Loucy (cell line): ENCODE measurements around the gene FOXO3.

Experiments used
- CTCF ChIP-seq: fragments of 200-600 bp; sonication (generic); conservative IDR thresholded peaks from 2 replicates; pipeline ENCODE4 v1.5.1; 2014; ENCODE audit warnings: mild to moderate bottlenecking, antibody characterized with exemption, low read length
- EZH2phosphoT487 ChIP-seq: fragments of 200-600 bp; IDR thresholded peaks from 2 replicates; pipeline ENCODE4 v1.6.1; 2018; ENCODE audit warnings: antibody characterized with exemption, mild to moderate bottlenecking, moderate library complexity, borderline replicate concordance

- no peak for TF ChIP-seq CTCF
- TF ChIP-seq EZH2phosphoT487 = no peak
Measured at GRCh38 chr6:108555399-108556052, 5.2 kb upstream of the FOXO3 start.
